GM18870 (cell line): ENCODE data around the gene IGSF21.

ENCODE experiments used
- ATAC-seq: cut with Tn5 transposase; IDR thresholded peaks from one replicate; pipeline ENCODE4 v1.9.1; 2021; ENCODE audit warnings: moderate library complexity; ENCODE audit not compliant: unreplicated experiment

The IGSF21 gene

GRCh38 chr1:18394563-18395156 is 287.1 kb downstream of the IGSF21 start:
- no peak for ATAC-seq

GRCh38 chr1:18396247-18396980 is 288.8 kb downstream of the IGSF21 start:
- ATAC-seq = no peak

GRCh38 chr1:18397641-18398040 is 290.0 kb downstream of the IGSF21 start:
- ATAC-seq = no peak

- no peak for ATAC-seq
Observed at GRCh38 chr1:18398791-18399530, 291.4 kb downstream of the IGSF21 start.

- ATAC-seq = no peak
Observed at GRCh38 chr1:18400347-18401102, 292.9 kb downstream of the IGSF21 start.

- no peak for ATAC-seq
Observed at GRCh38 chr1:18401921-18402320, 294.3 kb downstream of the IGSF21 start.

- ATAC-seq = no peak
Observed at GRCh38 chr1:18404460-18404859, 296.9 kb downstream of the IGSF21 start.

- ATAC-seq = no peak
Observed at GRCh38 chr1:18407166-18408045, 299.8 kb downstream of the IGSF21 start.

GRCh38 chr1:18408656-18409370 is 301.2 kb downstream of the IGSF21 start:
- ATAC-seq = no peak

- no peak for ATAC-seq
Observed at GRCh38 chr1:18409609-18410237, 302.1 kb downstream of the IGSF21 start.

- no peak for ATAC-seq
Observed at GRCh38 chr1:18410407-18410806, 302.8 kb downstream of the IGSF21 start.

- ATAC-seq = no peak
Observed at GRCh38 chr1:18411321-18411720, 303.7 kb downstream of the IGSF21 start.

- no peak for ATAC-seq
Observed at GRCh38 chr1:18411820-18412641, 304.4 kb downstream of the IGSF21 start.

- ATAC-seq = no peak
Observed at GRCh38 chr1:18412882-18413353, 305.3 kb downstream of the IGSF21 start.

GRCh38 chr1:18413541-18414305 is 306.1 kb downstream of the IGSF21 start:
- no peak for ATAC-seq

GRCh38 chr1:18414321-18414720 is 306.7 kb downstream of the IGSF21 start:
- no peak for ATAC-seq

- ATAC-seq = no peak
Observed at GRCh38 chr1:18414872-18415447, 307.4 kb downstream of the IGSF21 start.
